ENCODE results near the gene PRRX2. TPM values are rescaled to one million over a fixed set of nuclear protein-coding genes. Genes with fewer than 3 reads are reported as not detected.

PRRX2 gene
- total RNA-seq, 4 donors from 2014 or later: 0.75 to 1.7 (median 1.6) TPM; not detected in 1

GRCh38 chr9:129630967-129631673 is 34.3 kb upstream of the PRRX2 start:
- no peaks in the 10 kb centered on the region for H3K9me3 ChIP-seq
- peaks cover 56 to 64% of the 10 kb centered on the region in 2 donors for H3K4me1 ChIP-seq
- peak overlapping the region in 1 of 4 donors; percentile 24 for H3K4me3 ChIP-seq
- no peak for ATAC-seq
- H3K27me3 ChIP-seq: no peaks in the 10 kb centered on the region
- TF ChIP-seq POLR2A (IDR thresholded peaks at IDR 0.05): no peak
- TF ChIP-seq CTCF (IDR thresholded peaks at IDR 0.05 in 4 of 5, conservative IDR thresholded peaks at IDR 0.05 in 1 of 5): no peak
- peak overlapping the region in 3 of 4 donors; percentile 8 to 93 (median 64) for H3K27ac ChIP-seq
- peaks cover 0 to 32% of the 10 kb centered on the region in 2 donors for H3K36me3 ChIP-seq
- in situ Hi-C loops (cut with MboI; ENCODE audit: low sequenced_read_pairs in 4 of 4) (loop anchor here in 1 of 4 donors (25.0 kb wide), 1 partner anchor 156 kb away; no protein-coding TSS in a partner anchor), intact Hi-C loops (cut with DNase I; ENCODE audit: low total_unique reads) (no loop called here)
- DNase-seq: peak in 1 of 2 donors; percentile 57

- peaks cover 55 to 64% of the 10 kb centered on the region in 2 donors for H3K4me1 ChIP-seq
- intact Hi-C loops (cut with DNase I; ENCODE audit: low total_unique reads): no loop called here
- in situ Hi-C loops (cut with MboI; ENCODE audit: low sequenced_read_pairs in 4 of 4): loop anchor here in 1 of 4 donors (25.0 kb wide), 1 partner anchor 156 kb away; no protein-coding TSS in a partner anchor
- ATAC-seq: no peak
- no peak for DNase-seq
- no peaks in the 10 kb centered on the region for H3K27me3 ChIP-seq
- H3K27ac ChIP-seq: peak overlapping the region in 1 of 4 donors; percentile 93
- TF ChIP-seq CTCF (IDR thresholded peaks at IDR 0.05 in 4 of 5, conservative IDR thresholded peaks at IDR 0.05 in 1 of 5): no peak
- H3K4me3 ChIP-seq: peak overlapping the region in 1 of 4 donors; percentile 24
- H3K9me3 ChIP-seq: no peaks in the 10 kb centered on the region
- H3K36me3 ChIP-seq: peaks cover 0 to 38% of the 10 kb centered on the region in 2 donors
These were observed 33.7 kb upstream of the PRRX2 start for GRCh38 chr9:129631674-129632129.

GRCh38 chr9:129632460-129632859 is 33.0 kb upstream of the PRRX2 start:
- Histone ChIP-seq H3K27me3 (no peaks in the 10 kb centered on the region), H3K36me3 (peaks cover 0 to 44% of the 10 kb centered on the region in 2 donors), H3K4me1 (peaks cover 47 to 57% of the 10 kb centered on the region in 2 donors), H3K4me3 (no peak overlapping the region), H3K9me3 (no peaks in the 10 kb centered on the region), H3K27ac (peak overlapping the region in 2 of 4 donors; percentile 5 to 93)
- ATAC-seq (no peak), DNase-seq (peak in 1 of 2 donors; percentile 46)
- no peak for TF ChIP-seq CTCF (IDR thresholded peaks at IDR 0.05 in 4 of 5, conservative IDR thresholded peaks at IDR 0.05 in 1 of 5)
- TF ChIP-seq POLR2A (IDR thresholded peaks at IDR 0.05): no peak
- intact Hi-C loops (cut with DNase I; ENCODE audit: low total_unique reads) (no loop called here), in situ Hi-C loops (cut with MboI; ENCODE audit: low sequenced_read_pairs in 4 of 4) (loop anchor here in 1 of 4 donors (25.0 kb wide), 1 partner anchor 155 kb away; no protein-coding TSS in a partner anchor)

- Histone ChIP-seq H3K4me3 (no peak overlapping the region), H3K36me3 (peaks cover 0 to 51% of the 10 kb centered on the region in 2 donors), H3K27me3 (no peaks in the 10 kb centered on the region), H3K4me1 (peaks cover 40 to 50% of the 10 kb centered on the region in 2 donors), H3K27ac (peak overlapping the region in 2 of 4 donors; percentile 5 to 93), H3K9me3 (no peaks in the 10 kb centered on the region)
- DNase-seq (no peak), ATAC-seq (no peak)
- in situ Hi-C loops (cut with MboI; ENCODE audit: low sequenced_read_pairs in 4 of 4): loop anchor here in 1 of 4 donors (25.0 kb wide), 1 partner anchor 154 kb away; no protein-coding TSS in a partner anchor
- intact Hi-C loops (cut with DNase I; ENCODE audit: low total_unique reads): no loop called here
- no peak for TF ChIP-seq CTCF (IDR thresholded peaks at IDR 0.05 in 4 of 5, conservative IDR thresholded peaks at IDR 0.05 in 1 of 5)
- no peak for TF ChIP-seq POLR2A (IDR thresholded peaks at IDR 0.05)
These were observed 32.2 kb upstream of the PRRX2 start for GRCh38 chr9:129633207-129633606.

Data from gastrocnemius medialis (tissue), 4 donors.